Activated gamma-delta T cell treated with Interleukin-2 at 50 U/mL for 16 hours (primary cell): ENCODE data around the gene LRRC73.
"Not testable (repeated sequence)": the region's sequence is repeated elsewhere in the genome, so short reads cannot be mapped to it uniquely, and the experiment has no call there.

Experiments used
- DNase-seq: peaks from one replicate; pipeline ENCODE4 v3.0.0-alpha.2; 2020

LRRC73 gene, protein sequence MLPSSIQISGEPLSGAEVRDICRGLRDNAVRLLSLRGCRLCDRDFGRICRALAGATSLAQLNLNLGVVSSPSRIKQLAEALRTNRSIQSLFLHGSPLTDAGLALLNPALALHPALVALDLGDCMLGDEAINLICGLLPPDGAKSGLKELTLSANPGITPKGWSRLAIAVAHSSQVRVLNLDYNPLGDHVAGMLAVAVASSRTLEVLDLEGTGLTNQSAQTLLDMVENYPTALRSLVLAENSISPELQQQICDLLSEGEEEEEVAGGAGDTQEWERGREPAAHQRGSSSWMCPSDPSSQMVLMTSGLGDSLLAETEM

DNA sequence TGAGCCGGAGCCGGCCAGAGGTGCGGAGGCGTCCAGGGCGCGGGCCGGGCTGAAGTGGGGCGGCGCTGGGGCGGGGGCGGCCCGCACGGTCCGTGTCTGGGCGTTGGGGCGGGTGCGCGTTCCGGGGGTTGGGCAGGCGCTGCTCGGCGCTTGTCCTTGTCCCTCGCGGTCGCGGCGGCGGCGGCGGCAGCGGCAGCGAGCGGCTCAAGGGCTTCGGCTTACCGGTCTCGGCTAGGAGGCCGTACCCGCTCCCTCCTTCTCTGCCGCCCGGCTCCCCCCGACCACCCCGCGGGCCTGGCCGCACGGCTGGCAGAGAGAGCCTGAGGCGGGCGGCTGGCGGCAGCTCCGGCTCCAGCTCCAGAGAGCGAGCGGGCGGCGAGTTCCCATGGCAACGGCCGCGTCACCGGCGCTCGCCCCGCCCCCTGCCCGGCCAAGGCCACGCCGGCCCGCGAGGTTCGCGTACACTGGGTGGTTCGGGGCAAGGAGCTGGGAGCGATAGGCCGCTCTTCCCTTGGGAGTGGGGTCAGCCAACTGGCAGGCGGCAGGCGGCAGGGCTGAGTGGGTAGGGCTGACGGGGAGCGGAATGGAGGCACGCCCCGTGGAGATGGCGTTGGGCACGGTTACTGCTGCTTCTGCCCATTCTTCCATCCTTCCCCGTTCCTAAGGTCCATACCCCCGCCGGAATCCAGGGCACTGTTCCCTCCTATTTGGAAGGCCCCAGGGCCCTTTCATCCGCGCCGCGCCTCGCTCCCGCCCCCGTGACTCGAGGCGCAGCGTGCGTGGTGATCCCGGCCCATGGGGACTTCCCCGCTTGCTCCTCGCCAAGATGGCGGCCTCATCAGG lies at the start of gene LRRC73:
TSS of gene LRRC73 (minus strand) at position 363 of the 843 bp plus-strand sequence. CDS start 561 bp downstream, outside the sequence.
- DNase-seq: peak; percentile 71

DNA sequence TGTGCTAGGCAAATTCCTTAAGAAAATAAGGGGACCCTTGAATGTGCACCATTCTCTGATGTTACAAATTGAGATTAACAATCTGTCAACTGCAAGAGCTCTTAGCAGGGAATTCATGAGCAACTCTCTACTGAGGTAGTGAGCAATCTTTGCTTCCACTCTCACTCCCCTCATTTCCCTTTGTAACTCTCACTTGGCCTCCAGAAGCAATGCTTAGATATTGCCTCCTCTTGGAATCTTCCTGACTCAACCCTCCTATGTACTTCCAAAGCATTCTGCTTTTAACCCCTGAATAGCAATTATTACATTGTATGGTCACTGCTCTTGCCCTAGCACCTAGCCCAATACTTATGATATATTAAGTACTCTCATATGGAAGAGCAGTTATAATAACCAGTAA lies 49.2 kb upstream of the LRRC73 start:
- DNase-seq: no peak

DNA sequence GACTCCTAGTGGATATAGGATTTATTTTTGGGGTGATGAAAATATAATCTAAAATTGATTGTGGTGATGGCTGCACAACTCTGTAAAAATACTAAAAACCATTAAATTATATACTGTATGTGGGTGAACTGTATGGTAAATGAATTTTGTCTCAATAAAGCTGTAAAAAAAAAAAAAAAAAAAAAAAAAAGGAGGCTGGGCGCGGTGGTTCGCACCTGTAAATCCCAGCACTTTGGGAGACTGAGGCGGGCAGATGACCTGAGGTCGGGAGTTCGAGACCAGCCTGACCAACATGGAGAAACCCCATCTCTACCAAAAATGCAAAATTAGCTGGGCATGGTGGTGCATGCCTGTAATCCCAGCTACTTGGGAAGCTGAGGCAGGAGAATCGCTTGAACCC lies 47.5 kb upstream of the LRRC73 start:
- DNase-seq: not testable (repeated sequence)

DNA sequence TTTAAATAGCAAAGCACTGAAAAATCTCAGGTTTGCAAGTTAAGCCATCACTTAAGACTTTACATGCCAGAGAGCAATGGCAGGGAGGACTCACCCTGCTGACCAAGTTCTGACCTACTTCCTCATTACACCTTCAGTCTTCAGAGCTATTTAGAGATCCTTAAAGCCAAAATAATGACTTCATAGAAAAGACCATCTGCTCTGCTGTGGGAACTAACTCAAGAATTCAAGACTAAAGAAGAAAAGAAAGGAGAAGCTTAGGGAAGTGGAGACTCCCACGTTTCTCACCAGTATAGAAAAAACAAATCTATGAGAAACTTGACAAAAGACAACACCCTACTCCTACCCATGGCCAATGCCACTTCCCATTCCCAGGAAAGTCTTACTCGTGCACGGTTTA lies 37.1 kb upstream of the LRRC73 start:
- no peak for DNase-seq

DNA sequence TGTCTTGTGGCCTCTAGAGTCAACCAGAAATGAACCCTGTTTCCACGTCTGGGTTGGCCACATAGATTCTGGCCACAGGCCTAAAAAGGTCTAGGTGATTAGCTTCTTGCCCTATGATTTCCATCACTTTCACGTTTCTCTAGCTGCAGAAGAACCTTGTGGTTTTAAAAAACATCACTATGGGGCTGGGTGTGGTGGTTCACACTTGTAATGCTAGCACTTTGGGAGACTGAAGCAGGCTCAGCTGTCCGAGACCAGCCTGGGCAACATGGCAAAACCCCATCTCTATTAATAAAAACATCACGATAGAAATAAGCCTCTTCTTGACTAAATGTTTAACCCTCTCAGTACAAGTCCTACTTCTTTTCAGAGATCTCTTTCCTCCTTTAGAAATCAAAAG lies 34.3 kb upstream of the LRRC73 start:
- DNase-seq: no peak

DNA sequence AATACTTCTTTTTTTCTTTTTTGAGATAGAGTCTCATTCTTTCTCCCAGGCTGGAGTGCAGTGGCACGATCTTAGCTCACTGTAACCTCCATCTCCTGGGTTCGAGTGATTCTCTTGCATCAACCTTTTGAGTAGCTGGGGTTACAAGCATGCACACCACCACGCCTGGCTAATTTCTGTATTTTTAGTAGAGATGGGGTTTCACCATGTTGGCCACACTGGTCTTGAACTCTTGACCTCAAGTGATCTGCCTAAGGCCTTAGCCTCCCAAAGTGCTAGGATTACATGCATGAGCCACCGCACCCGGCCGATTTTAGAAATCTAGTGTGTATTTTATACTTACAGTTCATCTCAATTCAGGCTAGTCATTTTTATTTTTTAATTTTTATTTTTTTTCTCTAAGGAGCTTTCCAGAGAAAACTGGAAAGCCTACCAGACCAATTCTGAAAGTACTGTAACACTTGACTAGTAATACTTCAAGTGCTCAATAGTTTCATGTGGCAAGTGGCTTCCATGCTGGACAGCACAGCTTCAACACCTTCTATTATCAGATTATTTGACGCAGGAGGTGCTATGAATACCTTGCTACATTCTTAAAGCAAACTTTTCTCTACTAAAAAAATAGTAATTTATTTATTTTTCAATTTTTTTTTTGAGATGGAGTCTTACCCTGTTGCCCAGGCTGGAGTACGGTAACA lies 31.8 kb upstream of the LRRC73 start:
- no peak for DNase-seq

DNA sequence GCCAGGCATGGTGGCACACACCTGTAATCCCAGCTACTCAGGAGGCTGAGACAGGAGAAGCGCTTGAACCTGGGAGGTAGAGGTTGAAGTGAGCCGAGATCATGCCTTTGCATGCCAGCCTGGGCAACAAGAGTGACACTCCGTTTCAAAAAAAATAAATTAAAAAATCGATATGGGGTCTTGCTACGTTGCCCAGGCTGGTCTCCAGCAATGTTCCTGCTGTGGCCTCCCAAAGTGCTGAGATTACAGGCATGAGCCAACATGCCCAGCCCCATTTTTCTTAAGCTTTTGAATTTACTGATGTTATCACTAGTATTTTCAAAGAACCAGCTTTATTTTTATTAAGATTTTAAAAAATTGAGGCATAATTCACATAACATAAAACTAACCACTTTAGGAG lies 30.4 kb upstream of the LRRC73 start:
- no peak for DNase-seq

DNA sequence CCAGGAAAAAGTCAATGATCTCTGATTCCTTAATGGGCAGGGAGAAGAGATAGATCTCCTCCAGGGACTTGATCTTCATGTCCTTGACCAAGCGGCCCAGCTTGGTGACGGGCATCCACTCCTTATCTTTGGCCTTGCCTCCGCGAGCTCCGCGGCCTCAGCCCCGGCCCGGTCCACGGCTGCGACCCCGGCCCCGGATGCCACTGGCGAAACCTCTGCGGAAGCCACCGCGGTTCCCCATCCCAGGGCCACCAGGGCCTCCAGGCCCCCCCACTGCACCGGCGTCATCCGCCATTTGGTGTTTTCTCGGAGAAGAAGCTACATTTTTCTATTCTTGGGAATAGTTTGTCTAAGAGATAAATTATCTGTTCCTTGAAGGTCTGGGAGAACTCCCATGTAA lies 29.3 kb upstream of the LRRC73 start:
- DNase-seq: not testable (repeated sequence)

DNA sequence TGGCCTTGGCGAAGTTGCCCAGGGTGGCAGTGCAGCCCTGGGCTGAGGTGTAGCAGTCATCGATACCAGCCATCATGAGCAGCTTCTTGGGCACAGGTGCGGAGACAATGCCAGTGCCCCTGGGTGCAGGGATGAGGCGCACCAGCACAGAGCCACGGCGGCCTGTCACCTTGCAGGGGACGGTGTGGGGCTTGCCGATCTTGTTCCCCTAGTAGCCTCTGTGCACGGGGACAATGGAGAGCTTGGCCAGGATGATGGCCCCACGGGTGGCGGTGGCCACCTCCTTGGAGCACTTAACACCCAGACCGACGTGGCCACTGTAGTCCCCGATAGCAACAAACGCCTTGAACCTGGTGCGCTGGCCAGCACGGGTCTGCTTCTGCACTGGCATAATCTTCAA lies 28.8 kb upstream of the LRRC73 start:
- not testable (repeated sequence) for DNase-seq

DNA sequence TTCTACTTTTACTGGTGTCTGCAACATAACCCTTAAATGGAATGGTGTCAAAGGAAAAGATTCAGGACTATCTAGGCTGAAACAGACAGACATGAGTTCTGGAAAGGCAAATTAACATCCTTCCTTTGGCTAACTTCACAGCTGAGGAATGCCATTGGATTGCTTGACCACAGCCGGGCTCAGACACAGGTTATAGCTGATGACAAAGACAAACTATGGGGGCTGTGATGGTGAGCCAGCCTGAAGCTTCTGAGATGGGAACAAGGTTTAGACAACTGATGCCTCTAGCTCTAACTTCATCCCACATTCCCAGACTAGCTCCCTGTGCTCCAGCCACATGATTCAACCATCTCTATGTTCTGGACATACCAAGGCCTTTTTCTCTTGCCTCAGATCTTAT lies 22.1 kb upstream of the LRRC73 start:
- no peak for DNase-seq

DNA sequence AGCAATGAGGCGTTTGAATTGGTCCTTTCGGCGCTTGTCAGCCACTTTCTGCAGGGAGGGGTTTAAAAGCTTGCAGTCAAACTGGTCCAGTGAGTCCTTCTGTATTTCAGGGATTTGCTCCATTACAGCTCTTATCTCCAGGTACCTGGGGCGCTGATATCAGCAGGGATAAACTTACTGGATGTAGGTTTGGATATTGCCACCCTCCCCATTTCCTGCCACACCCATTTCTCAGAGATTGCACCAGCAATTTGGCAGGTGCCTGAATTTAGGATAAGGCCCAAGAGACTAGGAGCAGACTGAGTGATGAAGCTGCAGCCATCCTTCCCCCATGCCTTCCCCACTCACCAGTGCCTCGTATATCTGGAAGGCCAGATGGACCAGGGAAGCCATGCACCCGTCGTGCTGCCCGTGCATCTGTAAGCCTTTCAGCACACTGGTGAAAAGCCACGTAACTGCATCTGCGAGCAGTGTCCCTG lies 14.4 kb upstream of the LRRC73 start:
- no peak for DNase-seq

DNA sequence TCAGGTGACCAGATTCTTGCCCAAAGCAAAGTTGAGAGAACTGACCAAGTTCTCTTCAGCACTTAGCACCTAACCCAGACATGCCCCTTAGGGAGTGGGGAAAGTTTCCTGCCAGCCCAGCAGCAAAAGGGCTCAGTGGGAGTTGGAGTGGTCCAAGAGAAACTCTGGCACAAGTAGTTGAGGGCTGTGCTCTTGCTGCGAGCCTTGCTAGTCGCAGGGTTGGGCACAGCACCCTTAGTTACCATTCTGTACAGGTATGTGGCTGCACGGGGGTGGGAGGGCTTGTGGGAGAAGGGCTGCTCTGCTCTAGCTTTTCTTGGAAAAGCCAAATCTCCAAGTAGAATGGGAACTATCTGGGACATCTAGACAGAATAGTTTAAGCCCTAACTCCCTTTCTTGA lies 13.1 kb upstream of the LRRC73 start:
- DNase-seq: no peak

DNA sequence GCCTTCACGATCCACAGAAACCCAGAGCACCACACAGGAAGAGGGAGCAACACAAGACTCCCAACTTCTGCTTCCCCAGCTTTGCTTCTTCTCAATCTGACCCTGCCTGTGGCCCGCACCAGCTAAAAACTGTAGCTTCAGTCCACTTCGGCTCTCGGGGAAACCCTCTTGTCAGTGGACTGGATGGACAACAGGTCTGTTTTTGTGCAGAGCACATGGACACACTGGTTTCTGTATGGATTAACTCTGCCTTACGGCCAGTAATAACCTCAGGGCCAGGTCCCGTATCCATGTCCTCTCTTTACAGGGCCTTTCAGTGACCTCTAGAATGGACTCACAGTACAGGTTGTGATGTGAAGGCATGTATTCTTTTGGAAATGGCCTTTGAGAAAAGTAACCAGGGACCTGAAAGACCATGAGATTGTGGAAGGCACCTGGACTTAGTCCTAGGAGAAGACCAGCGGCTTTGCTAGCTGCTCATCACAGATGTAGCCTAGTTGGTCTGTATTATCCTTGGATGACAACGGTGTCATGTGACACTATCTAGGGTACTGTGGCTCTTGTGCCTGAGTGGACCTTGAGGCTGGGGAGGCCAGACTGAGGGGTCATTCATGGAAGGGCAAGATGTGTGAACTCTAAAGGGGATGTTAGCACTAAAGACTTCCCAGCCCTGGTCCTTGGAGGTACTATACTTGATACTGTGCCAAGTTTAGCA lies 12.6 kb upstream of the LRRC73 start:
- no peak for DNase-seq

DNA sequence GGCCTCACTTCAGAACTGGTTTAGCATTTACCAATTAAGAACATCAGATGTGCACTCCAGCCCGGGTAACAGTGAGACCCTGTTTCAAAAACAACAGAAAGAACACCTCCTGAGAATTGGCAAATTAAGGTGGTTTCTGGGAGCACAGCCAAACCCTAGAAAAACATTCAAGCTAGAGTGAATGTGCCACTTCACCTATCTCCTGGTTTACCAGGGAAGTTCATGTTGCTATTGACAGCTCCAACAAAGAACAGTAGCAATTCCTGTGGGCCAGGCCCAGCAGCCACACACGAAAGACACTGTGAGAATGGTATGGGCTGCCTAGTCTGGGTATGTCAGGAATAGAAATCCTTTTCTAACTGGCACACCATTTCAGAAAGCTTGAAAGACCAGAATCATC lies 11.7 kb upstream of the LRRC73 start:
- no peak for DNase-seq

DNA sequence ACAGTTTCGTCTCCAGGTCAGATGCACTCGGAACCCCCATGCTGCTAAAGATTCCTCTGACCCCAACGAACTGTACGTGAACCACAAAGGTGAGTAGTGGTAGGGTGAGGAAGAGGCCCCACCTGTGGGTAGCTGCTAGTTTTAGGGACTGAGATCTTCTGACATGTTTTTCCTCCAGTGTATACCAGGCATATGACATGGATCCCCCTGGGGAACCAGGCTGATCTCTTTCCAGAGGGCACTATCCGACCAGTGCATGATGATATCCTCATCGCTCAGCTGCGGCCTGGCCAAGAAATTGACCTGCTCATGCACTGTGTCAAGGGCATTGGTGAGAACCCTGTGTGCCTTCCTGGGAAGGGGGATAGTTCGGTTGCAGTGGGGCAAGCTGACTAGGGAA lies 10.0 kb upstream of the LRRC73 start:
- DNase-seq: no peak

DNA sequence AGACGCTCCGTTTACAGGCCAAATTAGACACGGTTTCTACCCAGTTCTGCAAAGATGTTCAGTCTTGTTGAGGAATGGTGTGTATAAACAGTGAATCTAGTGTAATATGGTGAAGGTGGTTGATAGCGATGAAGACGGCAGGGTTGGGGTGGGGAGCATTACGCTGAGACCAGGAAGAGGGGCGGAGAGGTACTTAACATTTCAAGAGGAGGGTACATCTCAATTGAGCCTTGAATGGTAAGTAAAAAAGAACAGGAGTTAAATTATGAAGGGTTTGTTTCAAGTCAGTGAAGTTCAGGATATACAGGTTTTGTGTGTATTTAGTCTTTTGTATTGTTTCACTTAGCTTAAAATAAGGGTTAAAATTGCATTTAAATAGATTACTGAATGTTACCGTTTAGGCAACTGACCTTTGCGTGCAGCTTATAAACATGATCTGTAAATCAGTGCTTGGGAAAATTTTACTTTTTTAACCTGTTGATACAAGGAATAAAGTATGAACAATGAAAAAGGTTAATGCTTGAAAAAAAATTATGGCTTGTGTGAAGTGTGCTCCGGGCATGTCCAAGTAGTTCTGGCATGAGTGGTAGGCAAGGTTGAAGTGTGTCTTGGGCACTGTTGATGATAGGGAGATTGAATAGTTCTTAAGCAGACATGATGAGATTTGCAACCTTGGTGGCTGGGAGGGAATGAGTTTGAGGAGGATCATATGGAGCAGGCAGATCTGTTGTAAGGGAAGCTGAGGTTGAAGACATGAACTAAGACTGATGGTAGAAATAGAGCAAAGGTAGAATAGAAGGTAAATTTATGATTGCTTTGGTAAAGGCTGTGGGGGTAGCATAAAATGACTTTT lies 7.6 kb upstream of the LRRC73 start:
- DNase-seq: no peak

DNA sequence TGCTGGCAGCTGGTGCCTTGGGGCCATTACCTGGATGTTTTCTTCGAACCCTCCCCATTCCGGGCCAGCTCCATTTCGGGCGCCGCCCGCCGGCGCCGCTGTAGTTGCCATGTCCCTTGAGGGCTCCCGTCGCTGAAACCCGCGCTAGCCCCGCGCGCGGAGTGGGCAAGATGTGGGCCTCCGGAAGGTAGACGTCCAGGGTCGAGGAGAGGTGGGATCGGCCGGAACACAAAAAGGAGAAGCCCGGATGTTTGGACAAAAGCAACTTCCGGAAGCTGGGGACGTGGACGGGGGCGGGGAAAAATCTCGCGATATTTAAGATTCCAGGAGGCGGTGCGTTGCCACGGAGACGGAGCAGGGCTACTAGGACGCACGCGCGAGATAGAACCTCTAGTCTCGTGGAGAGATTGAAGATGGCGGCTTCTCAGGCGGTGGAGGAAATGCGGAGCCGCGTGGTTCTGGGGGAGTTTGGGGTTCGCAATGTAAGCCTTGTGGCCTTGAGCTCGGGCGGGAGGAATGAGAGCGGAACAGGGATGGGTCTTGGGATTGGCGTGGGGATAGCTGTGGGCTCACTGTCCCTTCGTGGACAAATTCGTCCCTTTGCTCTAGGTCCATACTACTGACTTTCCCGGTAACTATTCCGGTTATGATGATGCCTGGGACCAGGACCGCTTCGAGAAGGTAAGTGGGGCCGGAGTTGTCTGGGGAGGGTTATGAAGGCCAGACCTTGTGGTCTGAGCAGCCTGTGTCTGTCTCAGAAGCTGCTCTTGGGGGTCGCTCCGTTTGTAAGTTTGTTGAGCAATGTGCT lies 6.8 kb upstream of the LRRC73 start, which contains the start of the genes POLR1C and YIPF3:
TSS of gene POLR1C (plus strand) at position 393 of the 808 bp plus-strand sequence. CDS start at position 414, 21 bp downstream.
TSS of gene YIPF3 (minus strand) at position 230 of the 808 bp plus-strand sequence. CDS start at position 111, 119 bp downstream.
- DNase-seq: peak; percentile 97

DNA sequence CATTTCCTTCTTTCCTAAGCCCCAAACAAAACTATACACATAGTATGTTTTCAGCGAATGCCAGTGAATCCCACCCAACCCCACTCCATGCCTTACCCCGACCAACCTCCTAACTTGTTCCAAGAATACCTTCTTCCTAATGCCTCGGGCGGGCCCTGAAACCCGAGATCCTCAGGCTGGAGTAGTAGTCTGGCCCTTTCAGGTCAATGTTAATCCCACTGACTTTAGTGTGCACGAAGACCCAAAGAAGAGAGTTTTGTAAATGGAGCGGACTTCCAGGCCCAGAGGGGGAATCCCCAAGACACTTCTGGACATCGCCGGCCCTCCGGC lies 6.2 kb upstream of the LRRC73 start:
- DNase-seq: no peak

DNA sequence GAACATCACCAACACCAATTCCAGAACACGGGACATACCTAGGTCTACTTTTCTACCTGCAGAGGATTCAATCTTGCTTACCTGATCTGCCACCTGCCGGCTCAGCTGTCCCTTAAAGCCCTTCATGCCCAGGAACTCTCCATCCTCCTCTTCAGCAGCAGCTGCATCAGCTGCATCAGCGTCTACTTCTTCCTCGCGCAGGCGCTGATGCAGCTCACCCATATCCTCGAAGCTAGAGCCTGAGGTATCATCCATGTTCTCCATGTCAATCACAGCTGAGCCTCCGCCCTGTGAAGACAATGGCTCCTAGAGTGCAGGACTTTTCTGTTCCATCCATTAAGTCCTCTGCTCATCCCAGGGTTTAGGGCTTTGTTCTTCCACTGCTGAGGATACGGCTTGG lies 5.7 kb upstream of the LRRC73 start:
- DNase-seq: no peak

DNA sequence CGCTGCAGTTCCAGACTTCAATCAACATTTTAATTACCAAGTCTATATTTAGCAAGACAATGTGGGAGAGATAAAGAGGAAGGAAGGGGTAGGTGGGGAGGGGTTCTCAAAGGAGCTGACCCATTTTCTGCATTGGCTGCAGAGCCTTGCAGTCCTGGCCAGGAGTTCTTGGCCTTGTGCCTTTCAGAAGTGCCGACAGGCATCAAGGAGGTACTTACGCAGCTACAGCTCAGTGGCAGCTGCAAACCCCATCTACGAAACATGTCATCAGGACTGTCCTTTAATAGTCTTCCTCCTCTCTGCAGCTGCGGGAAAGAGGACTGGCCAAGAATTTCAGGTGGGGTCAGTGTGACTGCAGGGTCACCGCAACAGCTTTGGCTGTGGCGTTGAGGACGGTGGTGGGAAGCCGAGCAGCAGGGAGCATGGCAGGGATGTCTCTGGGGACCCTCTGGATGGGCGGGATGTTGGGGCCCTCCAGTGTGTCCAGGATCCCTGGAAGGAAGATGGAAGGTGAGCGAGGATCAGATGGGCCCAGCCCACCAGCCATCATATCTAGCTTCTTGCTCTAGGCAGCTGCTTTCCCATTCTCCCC lies 1.8 kb upstream of the LRRC73 start:
- no peak for DNase-seq

DNA sequence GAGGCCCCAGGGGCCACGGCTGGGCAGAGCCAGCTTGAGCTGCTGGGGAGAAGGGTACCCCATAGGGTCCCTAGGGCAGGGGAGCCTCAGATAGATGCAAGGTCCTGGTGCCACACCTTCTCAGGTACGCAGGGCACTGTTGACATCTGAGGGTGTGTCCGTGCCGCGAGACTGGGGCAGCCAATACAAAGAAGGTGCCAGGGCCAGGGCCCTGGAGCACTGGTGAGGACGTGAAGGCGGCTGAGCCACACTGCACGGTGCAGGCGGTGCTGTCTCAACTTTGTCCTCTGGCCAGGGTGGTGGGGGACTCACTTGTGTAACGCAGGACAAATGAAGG lies 649 bp upstream of the LRRC73 start:
- no peak for DNase-seq
